GM23248 (cell line): ENCODE measurements around the gene CCDC159.

Experiments
- EZH2 ChIP-seq: fragments of 200-600 bp; sonication (generic); IDR thresholded peaks from 2 replicates; pipeline ENCODE4 v1.6.1; 2018; ENCODE audit warnings: antibody characterized with exemption, mild to moderate bottlenecking; ENCODE audit not compliant: insufficient read depth, poor library complexity, severe bottlenecking
- EZH2phosphoT487 ChIP-seq: fragments of 200-600 bp; sonication (generic); IDR thresholded peaks from 2 replicates; pipeline ENCODE4 v1.6.1; 2018; ENCODE audit warnings: antibody characterized with exemption, moderate library complexity, mild to moderate bottlenecking, low read depth; ENCODE audit not compliant: insufficient read depth

GRCh38 chr19:11373166-11373884 lies 27.0 kb downstream of the CCDC159 start:
- TF ChIP-seq EZH2 (no peak), EZH2phosphoT487 (no peak)
